HG03442 (cell line): ENCODE data around the gene FAM50A.
"Not testable (repeated sequence)": the region's sequence is repeated elsewhere in the genome, so short reads cannot be mapped to it uniquely, and the experiment has no call there.

Source experiments
- ATAC-seq: cut with Tn5 transposase; IDR thresholded peaks from one replicate; pipeline ENCODE4 v1.9.1; 2021; ENCODE audit warnings: mild to moderate bottlenecking, moderate library complexity; ENCODE audit not compliant: unreplicated experiment

FAM50A gene

DNA sequence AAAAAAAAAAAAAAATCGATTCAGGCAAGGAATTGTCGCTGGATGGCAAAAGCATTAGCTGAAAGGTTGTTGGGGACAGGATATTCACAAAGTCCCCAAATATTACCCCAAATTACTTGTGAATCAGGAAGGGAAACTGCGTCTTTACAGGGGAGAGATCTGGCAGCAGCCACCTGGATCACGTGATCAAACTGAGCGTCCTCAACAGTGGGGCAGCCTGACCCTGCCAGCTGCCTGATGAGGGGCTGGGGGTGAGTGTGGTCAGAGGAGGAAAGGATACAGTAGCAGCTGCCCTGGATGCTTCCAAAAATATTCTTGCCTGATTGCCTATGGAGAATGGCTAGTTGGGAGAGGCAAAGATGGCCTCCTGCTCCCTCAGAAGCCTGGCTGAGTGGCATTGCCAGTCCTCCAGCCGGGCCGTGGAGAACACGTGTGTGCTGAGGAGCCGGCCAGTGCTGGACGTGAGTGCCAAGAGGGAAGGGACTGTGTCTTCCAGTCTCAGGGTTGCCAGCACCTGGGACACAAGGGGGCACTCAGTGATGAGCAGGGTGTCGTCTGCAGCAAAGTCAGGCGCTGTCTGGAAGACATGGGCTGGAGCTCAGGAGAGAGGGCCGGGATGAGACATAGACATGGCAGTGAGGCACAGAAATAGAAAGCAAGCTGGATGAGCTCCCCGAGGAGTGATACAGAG lies 38.1 kb downstream of the FAM50A start:
- ATAC-seq = no peak

DNA sequence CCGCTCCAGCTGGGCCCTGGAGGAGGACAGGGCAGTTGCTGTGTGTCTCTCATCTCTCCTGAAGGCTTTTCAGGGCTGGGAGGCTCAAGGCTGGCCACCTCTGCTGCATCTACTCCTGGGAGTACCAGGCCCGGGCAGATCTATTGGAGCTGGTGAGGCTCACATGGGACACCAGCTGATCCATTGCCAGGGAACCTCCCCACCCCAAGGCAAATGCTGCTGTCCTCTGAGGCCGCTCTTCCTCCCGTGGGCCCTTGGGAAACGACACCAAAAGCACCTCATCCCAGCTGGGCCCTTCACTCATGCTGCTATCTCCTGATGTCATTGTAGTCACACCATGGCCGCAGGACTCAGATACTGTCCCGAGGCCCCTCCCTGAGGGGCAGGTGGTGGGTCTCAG lies 38.8 kb downstream of the FAM50A start:
- ATAC-seq = no peak

DNA sequence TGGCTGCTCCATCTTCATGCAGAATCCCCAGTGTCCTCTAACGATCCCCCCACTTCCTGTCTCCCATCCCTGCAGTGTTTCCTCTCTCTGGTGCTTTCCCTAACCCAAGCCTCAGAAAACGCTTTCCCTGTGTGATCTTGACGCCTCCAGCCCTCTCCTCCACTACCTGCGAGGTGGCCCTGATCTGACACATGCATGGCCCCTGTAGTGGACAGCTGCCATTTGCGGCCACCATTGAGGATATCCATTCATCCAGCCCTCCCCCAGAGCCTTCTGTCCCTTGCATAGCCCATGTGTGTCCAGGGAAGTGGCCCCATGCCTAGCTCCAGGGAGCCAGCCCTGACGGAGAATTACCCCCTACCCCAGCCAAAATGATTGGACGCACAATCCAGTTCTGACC lies 39.4 kb downstream of the FAM50A start:
- ATAC-seq = no peak

DNA sequence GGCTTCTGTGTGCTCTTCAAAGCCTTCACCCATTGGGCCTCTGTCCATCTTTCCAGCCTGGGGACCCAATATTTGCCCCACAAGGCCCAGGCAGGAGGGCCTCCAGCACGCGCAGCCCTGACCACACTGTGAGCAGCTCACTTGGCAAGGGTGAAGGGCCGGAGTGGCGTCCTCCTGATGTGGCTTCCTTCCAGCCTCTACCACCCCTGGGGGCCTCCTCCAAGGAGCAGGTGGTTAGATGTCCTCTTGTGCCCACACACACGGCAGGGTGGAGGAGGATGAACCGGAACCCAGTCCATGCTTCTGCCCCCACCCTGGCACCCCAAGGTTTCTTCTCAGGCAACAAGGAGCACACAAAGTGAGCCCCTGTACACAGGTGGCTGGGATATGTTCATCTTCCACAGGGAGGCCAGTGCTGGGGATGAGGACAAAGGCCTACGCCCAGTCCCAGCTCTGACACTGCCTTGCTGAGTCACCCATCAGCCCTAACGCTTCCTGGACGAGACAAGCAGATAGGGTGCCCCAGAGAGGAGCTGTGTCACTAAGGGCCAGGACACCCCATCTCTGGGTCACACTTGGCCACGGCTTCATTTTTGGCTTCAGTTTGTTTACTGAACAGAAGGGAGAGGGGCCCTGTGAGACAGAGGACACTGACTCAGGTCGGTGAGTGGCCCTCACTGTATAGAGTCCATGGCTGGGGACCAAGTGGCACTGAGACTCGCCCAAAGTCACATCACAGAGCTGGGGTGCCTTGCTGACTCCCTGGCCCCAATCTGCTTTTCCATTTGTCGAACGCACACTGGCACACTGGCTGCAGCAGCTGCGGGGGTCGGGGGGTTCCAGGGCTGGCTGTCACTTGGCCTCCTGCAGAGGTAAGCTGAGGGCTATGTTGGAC lies 40.6 kb downstream of the FAM50A start:
- ATAC-seq = no peak

DNA sequence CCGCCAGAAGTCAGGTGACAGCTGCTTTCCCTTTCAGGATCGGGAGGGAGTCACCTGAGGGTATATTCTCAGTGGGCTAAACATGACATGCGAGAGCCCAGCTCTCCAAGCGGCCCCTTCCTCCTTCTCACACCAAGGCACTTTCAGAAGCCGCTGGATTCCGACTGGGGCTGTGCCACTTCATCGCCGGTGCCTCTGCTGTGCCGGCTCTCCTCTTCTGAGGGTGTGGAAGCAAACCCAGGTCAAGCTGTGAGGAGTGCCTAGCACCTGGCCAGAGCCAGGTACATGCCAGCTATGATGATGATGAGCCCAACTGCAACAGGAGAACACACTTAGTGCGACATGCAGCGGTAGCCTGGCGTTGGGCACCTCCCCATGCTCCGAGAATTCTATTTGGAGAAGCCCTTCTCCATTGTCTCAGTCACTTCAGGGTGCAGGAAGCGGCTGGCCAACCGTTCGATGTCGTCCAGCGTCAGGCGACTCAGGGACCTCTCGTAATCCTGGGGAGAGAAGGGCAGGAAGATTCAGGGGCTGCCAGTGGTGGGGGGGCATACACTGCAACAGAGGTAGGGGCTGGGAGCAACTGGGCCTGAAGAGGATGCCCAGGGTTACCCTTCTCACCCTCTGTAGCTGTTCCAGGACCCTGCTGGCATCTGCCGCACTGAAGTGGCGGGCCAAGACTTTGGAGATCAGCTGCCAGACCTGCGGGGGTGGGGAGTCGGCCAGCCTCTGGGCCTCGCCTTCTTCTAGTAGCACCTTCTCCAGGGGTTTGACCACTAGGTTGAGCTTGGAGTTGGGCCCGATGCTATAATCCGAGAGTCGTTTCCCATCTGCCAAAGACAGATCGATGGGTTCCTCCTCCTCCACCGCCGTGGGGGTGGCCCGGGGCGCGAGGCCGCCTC lies 41.5 kb downstream of the FAM50A start:
- ATAC-seq = no peak

DNA sequence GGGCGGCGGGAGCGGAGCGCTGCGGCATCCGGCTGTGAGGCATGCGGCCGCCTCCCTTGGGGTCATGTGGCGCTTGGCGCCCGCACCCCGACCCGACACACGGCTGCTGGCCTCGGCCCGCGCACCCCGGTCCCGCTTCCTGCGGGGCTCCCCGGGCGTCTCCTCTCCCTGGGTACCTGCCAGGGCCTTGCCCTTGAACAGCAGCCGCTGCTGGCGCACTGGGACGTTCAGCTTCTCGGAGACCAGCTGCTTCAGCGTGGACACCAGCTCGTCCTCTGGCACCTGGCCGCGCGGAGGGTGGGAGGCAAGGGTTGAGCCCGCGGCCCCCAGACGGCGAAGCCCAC lies 42.1 kb downstream of the FAM50A start:
- peak; percentile 7 for ATAC-seq

DNA sequence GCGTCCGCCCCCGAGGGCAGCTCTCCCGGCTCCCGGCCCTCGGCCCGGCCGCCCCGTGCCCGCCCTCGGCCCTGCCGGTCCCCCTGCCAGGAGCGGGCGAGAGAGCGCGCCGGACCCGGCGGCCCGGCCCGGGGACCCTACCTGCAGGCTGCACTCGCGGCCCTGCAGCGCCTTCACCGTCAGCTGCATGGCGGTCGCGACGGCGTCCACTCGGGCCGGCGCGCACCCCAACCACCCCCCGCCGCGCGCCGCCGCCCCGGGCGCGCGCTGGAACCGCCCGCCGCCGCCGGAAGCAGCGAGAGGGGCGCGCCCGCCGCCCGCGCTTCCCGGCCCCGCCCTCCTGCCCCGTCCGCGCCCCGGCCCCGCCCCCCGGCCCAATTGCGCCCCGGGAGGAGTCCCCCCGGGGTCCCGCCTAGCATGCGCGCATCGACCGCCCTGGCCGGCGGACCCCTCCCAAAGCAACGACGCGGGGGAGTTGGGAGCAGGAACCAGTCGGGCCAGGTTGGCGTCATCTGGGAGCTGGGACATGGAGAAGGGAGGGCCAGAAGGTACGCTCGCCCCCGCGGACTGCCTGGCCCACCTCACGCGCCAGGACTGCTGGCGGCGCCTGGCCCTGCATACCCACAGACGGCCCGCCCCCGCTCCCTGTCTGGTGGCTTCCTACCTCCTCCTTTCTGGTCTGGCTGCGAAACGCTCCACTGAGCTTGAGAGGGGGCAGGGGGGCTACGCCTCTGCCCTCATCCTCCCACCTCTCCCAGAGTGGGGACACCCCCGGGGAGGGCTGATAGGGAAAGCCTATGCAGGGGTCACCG lies 42.7 kb downstream of the FAM50A start, which contains the start of gene UBL4A:
TSS of gene UBL4A (minus strand) at position 220 of the 812 bp plus-strand sequence. CDS start at position 189, 31 bp downstream.
- ATAC-seq = peak; percentile 28

DNA sequence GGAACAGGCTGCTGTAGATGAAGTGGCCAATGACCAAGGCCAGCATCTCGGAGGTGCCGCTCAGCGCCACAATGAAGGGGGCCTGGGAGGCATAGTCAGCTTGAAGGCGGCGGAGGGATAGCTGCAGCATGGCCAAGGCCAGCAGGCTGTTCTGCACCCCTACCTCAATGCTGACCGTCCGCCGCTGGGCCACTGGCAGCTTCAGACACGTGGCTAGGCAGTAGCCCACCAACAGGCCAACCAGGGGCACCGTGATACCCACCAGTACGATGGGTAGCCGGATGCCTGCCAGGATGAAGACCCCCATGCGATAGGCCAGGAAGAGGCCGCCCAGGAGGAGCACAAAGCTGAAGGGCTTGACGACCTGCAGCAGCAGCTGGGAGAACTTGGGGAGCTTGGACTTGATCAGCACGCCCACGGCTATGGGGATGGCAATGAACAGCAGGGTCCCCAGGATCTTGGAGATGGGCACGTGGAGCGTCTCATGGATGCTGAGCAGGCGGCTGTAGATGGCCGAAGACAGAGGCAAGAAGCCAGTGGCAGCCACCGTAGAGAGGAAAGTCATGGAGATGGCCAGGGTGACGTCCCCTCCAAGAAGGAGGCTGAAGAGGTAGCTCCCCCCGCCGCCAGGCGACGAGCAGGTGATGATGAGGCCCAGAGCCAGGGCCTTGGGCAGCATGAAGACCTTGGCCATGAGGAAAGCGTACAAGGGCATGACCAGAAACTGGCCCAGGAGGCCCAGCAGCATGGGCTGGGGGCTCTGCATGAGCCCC lies 43.8 kb downstream of the FAM50A start:
- ATAC-seq = no peak

DNA sequence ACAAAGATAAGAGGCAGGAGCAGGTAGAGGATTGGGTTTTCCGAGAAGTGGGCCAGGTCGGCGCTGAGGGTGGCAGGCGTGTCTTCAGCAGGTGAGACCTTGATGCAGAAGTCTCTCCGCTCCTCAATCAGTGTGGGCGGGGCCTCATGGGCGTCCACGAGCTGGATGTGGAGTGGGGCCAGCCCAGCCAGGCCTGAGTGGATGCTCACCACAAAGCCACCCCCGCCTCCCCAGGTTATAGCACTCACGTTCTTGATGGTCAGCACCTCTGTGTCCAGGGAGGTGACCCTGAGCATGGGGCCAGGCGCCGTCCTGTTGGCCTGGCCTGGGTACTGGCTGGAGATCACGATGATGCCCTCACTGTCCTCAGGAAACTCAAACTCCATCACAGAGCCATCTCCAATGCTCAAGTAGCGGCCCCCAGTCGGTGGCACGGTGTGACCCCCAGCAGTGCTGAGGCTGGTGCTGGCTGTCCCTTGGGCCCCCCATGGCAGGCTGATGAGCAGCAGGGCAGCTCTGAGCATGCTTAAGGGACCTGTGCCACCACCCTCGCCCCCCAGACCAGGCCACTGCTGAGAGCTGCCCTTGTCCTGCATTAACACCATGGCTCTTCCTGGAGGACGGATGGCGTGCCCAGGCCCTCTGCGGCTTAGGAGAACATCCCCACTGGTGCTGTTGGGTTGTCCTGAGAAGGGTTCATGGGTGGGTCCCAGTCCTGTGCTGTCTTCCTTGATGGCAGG lies 44.6 kb downstream of the FAM50A start:
- no peak for ATAC-seq

DNA sequence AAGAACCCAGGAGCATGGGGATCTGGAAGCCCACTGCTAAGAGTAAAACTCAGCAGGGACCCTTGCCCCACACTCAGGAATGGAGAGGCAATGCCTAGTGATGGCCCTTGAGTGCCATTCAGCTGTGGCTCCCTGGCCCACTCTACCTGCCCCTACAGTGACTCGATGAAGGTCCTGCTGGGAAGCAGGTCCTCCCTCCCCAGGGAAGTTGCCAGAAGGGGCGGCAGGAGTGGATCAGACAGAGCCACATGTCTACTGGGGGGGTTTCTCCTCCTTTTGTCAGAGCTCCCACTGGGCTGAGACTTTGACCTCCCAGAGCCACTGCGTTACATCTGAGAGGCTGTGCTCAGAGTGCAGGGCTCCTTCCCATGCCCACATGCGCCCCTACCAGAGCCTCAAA lies 45.2 kb downstream of the FAM50A start:
- no peak for ATAC-seq

DNA sequence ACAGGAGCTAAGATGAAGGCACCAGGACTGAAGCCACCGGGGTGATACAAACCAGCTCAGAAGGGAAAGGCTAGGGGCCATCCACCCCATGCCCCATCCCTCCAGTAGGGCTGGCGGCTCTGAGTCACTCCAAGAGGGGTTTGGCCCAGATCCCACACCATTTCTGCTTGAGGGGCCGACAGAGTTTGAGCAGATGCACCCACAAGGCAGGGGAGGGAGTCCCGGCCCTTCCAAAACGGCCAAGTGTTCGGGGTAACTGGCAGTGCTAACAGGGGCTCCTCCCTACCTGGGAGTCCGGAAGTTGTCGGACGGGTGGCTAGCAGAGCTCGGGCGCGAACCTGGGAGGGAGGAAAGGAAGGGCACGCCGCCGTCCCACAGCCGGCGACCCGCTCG lies 46.1 kb downstream of the FAM50A start:
- ATAC-seq = peak; percentile 7

DNA sequence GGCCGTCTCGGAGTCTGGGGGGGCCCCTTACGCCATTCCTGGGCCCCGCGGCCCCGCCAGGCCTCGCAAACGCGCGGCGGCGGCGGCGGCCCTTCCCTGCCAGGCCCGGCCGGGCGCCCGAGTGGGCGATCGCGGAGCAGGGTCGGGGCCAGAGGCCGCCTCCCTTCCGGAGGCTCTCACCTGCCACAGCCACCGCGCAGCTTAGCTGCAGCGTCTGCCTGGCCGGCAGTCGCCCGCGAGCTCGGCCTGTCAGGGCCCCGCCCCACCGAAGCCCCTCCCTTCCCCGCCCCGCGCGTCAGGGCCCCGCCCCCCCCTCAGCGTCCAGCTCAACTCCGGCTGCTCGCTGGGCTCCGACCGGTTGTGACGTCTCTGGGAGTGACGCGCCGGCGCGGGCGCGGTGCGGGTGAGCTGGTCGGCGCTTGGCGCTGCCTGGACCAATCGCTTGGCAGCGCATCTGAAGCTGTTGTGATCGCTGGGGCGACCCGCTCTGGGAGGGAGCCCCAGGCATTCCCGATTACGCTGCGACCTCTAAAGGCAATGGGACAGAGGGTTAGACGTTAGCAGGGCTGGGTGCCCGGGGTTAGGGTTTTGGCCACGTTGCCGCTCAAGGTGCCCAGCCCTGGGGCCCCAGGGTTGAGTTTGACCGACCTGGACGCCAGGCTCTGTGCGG lies 46.6 kb downstream of the FAM50A start, which contains the start of gene SLC10A3:
TSS of gene SLC10A3 (minus strand) at position 216 of the 670 bp plus-strand sequence. CDS start 1,689 bp downstream, outside the sequence.
- ATAC-seq = peak; percentile 80

DNA sequence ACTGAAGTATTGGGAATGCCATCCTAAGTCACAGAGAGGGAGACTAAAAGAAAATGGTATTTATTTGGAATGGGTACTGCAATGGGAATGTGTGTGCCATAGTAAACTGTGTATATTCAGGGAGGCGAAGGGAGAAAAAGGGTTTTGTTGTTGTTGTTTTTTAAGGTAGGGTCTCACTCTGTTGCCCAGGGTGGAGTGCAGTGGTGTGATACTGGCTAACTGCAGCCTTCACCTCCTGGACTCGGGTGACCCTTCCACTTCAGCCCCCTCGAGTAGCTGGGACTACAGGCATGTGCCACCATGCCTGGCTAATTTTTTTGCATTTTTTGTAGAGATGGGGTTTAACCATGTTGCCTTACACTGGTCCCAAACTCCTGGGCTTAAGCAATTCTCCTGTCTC lies 50.8 kb downstream of the FAM50A start:
- ATAC-seq = no peak

DNA sequence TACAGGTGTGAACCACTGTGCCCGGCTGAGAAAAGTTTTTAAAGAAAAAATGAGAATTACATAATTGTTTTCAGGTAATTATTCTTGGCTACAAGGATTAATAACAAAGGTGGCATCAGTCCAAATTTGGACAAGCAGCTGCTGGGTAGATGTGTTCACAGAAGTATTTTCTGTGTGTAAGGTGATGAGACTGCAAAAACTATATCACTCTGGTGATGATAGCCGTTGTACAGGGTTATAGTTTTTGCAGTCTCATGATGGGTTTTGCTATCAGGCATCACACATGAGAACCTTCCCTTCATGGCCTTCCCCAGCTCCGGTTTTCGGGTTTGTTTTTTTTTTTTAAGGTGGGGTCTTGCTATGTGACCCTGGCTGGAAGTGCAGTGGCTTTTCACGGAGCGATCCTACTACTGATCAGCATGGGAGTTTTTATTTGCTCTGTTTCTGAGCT lies 51.6 kb downstream of the FAM50A start:
- ATAC-seq = no peak

DNA sequence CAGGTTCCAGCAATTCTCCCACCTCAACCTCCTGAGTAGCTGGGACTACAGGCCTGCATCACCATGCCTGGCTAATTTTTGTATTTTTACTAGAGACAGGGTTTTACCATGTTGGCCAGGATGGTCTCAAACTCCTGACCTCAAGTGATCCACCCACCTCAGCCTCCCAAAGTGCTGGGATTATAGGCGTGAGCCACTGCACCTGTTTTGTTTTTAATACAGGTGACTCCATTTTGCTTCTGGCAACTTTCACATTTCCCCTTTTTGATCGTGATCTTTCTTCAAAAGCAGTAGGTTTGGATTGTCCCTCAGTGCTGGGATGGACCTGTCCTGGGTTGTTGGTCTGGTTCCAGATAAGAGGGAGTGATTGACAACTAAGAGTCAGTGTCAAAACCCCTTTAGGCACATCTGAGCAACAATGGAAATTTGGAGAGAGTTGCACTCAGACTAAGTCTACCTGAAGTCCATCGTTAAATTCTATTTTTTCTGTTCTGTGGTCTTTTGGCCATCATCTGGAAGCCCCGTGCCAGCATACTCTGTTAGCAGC lies 52.7 kb downstream of the FAM50A start:
- not testable (repeated sequence) for ATAC-seq
